HG02571 (cell line): ENCODE measurements around the gene FAM151A.

Experiments used
- ATAC-seq: cut with Tn5 transposase; IDR thresholded peaks from one replicate; pipeline ENCODE4 v1.9.1; 2021; ENCODE audit warnings: mild to moderate bottlenecking, moderate library complexity; ENCODE audit not compliant: unreplicated experiment

Gene FAM151A

DNA sequence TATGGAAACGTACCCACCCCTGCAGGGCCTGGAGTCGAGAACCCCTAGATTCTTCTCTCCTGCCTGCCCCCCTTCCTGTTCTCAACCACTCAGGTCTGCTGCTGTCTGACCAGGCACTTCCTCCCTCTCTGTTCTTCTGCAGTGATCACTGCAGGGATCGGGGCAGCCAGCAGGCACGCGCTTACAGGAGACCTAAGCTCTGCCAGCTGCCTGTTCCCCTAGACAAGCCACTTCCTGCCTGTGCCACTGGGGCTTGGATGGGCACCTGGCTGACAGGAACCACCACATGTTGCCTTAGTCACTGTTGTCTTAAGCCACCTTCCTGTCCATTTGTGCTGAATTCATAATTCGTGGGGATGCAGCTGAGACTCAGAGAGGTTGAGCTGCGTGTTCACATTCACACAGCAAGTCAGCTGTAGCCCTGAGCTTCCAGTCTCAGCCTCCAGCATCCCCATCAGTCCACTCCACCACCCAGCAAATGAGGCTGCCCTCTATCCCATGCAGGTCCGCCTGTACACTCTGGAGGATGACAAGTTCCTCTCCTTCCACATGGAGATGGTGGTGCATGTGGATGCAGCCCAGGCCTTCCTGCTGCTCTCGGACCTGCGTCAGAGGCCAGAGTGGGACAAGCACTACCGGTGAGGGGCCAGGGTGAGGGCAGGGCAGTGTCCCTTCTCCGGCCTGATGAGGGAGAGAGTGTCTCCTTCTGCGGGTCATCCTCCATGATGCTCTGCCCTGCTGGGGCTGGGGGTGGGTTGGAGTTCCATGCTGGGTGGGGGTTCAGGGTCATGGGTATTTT lies 18.6 kb downstream of the FAM151A start:
- no peak for ATAC-seq

DNA sequence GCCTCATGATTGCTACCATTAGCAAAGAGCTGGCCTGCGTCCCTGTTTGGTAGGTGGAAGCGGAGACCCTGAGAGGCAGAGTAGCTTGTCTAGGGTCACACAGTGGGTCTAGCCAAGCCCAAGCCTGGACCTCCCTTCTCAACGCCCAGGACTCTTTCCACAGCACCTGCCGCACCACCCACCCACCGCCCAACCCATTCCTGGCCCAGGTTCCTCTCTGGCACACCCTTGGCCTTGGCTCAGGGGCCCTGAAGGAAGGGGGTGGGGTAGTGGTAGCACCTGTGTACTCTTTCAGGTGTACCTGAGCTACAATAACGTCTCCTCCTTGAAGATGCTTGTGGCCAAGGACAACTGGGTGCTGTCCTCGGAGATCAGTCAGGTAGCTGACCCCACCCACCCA lies 19.3 kb downstream of the FAM151A start:
- ATAC-seq: no peak

DNA sequence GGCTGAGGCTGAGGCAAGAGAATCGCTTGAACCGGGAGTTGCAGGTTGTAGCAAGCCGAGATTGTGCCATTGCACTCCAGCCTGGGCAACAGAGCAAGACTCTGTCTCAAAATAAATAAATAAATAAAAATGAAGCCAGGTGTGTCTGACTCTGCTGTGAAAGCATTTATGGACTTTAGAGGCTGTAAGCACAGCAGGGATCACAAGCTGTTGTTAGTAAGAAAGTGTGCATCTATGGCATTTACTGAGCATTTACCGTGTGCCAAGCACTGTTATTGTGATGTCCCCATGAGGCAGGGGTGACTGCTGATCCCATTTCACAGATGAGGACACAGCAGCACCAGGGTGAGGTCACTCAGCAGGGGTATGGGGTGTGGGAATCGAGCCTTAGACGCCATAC lies 20.1 kb downstream of the FAM151A start:
- no peak for ATAC-seq

DNA sequence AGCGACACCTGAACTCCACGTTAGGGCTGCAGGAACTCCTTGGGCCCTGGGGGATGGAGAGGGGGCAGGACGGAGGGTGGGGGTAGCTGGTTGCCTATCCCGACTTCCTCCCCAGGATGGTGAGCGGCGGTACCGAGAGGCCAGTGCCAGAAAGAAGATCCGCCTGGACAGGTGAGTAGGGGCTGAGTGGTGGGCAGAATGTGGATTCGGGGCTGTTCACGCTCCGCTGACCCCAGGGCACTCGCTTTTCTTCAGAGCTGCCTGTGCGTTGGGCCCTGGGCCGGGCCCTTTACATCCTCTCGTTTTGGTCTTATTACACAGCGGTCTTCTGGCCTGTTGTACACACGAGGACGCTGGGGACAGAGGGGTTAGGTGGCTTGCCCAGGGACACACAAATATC lies 20.8 kb downstream of the FAM151A start:
- no peak for ATAC-seq

DNA sequence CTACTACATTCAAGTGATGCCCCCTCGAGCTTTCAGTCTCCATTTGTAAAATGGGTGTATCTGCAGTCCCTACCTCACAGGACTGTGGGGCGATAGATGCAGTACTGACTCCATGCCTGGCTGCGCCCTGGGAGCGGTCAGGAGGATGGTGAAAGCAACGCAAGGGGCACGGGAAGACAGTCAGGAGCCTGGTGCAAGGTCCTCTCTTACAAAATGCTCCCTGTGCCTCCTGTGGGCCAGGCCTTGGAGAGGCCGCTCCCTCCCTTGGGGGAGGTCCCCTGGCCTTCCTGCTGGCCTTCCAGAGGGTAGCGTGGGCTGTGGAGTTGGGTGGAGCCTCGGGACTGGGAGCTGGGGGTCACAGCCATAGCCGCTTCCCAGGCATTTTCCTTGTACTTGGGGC lies 21.6 kb downstream of the FAM151A start:
- ATAC-seq: no peak

DNA sequence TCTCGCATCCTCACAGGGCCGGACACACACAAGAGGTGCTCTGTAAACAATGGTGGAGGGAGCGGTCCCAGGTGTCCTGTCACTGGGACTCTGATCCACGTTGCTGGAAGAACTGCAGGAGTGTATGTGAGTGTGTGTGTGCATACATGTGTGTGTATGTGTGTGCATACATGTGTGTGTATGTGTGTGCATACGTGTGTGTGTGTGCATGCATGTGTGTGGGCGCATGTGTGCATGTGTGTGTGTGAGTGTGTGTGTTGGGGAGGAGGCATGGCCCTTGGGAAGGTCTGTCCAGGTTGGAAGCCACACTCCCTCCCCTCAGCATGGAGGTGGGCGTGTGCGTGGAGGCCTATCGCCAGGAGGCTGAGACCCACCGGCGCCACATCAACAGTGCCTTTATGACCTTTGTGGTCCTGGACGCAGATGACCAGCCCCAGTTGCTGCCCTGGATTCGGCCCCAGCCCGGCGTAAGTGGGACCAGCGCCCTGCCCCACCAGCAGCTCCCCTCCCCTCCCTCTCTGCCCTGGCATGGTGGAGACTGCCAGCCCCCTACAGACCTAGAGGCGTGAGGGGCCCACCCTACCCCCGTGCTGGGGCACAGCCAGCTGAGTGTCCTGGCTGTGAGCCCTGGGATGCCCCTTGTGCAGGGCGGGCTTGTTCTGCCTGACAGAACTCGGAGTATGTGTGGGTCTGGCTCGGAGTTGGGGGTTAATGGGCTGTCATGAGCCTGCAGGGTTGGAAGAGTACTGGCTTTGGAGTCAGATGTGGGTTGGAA lies 22.2 kb downstream of the FAM151A start:
- ATAC-seq: no peak

DNA sequence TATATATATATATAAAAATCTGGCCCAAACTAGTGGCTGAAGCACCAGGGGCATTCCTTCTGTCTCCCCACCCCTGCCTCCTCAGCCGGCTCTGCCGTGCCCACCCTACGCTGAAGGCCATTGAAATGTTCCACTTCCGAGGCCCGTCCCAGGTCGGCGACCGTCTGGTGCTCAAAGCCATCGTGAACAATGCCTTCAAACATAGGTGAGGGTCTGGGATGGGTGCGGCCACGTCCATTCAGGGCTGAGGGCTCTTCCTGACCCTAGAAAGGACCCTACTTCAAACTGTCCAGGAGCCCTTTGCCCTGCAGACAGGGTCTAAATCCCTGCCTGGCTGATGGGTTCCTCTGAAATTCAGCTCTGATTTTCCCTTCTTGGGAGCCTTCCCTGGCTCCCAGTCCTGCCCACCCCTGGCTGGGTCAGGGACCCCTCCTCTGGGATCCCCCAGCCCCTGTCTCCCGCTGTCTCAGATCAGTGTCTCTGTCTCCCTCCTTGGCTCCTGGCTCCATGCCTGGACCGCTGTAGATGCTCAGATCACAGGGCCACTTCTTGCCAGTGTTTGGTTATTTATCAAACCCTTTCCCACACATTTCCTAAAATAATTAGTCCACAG lies 24.0 kb downstream of the FAM151A start:
- ATAC-seq: no peak

DNA sequence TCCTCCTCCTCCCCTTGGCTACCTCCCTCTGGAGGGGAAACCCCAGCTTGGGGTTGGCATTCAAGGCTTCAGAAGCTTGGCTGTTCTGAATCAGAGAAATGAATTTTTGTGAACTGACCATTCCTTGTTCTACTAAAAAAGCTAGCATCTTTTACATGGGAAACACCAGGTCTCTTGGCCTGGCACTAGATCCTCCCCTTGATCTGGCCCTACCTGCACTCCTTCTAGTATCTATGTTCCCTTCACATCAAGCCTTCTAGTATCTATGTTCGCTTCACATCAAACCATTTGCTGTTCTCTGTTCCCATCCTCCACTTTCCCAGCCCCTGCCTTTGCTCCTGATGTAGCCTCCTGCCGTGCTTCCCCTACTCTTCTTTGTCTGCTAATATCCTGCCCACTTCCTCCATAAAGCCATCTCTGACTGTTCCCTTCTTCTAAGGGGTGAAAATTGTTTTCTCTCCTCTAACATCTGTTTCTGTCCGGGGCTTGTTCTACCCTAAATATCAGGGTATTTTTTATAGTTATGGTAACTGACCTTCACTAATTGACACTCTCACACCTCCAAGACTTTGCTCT lies 25.8 kb downstream of the FAM151A start:
- ATAC-seq: no peak

DNA sequence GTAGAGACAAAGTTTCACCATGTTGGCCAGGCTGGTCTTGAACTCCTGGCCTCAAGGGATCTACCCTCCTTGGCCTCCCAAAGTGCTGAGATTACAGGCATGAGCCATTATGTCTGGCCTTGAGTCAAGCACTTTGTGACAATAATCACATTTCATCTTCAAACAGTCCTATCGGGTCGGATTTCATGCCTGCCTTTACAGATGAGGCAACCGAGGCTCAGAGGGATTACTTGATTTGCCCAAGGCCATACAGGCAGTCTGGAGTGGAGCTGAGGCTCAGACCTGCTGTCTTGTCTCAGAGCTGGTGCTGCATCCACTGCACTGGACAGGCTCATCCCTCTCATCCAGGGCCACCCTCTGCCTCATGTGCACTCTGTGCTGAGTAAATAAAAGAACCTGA lies 26.6 kb downstream of the FAM151A start:
- no peak for ATAC-seq

DNA sequence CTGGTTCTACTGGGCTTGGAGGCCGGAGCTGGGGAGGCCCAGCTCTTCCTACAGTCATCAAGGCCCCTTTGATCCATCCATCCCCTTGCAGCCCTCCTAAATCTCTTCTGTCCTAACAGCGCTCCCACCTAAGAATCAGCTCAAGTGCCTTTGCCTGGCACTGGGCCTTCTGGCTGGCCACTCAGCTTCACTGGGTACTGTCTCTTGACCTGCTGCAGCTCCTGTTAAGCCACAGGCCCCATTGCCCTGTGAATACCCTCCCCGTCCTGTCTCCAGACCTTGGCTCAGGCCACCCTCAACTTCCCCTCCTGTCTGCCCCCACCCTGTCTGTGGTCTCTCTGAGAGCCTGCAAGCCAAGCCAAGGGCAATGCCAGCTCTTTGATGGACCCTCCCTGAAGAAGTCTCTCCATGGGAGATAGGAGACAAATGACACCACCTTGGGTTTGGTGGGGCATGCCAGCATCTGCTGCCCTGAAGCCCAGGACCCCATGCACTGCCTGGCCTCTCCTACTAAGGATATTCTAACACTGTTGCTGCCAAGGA lies 27.3 kb downstream of the FAM151A start:
- ATAC-seq: no peak

DNA sequence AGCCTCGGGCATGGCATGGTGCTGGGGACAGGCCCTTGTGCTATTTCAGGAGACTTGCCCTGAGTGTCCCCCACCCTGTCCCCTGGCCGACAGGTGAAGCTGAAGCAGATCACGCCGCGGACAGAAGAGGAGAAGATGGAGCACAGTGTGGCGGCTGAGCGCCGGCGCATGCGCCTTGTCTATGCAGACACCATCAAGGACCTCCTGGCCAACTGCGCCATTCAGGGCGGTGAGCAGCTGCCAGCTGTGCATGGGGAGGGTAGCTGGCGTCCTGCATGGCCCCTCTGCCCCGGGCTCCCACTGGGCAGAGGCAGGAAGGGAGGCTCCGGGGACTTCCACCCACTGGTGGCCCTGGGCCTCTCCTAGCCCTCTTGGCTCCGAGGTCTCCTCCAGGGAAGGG lies 28.9 kb downstream of the FAM151A start:
- ATAC-seq: no peak

DNA sequence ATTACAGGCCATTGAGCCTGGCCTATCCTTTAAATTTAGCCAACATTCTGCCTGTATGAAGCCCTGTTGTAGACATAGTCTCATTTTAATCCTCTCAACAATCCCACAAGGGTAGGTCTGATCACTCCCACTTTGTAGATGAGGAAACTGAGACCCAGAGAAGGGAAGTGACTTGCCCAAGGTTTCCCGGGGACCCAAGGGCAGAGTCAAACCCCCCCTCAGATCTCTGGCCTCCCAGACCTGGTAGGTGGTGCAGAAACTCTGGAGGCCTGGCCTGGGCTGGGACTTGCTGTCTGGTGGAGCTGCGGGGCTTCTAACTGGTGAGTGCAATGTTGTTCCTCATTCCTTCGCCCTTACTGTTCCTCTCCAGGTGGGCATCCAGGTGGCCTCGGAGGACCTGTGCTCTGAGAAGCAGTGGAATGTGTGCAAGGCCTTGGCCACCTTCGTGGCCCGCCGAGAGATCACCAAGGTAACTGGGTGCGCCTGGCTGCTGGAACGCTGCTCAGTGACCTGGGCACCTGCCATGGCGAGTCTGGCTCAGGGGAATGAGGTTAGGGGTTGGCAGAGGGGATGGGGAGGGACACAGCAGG lies 29.7 kb downstream of the FAM151A start:
- ATAC-seq: no peak

DNA sequence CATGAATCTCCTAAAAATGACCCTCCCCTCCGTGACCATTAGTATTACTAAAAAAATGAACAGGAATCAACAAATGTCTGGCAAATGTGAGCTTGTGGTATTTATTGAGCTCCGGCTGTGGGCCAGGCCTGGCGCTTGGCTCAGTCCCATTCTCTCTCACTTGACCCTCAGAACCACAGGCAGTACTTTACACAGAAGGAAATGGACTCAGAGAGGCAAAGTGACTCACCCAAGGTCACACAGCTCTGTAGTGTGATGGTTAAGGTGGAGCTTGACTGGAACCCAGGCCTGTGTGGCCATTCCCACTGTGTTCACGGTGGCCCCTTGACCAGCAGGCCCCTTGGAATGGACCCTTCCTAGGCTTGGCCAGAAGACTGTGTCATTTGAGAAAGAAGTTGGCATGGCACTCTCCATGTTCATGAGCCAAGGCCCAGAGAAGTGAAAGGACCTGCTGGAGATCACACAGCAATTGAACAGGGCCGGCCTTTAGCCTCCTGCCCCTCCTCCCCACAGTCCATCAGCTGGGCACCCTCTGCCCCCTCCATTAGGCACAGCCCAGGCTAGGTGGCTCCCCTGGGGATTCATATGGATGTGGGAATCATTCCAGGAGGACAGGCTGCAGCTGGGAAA lies 32.1 kb downstream of the FAM151A start:
- no peak for ATAC-seq

DNA sequence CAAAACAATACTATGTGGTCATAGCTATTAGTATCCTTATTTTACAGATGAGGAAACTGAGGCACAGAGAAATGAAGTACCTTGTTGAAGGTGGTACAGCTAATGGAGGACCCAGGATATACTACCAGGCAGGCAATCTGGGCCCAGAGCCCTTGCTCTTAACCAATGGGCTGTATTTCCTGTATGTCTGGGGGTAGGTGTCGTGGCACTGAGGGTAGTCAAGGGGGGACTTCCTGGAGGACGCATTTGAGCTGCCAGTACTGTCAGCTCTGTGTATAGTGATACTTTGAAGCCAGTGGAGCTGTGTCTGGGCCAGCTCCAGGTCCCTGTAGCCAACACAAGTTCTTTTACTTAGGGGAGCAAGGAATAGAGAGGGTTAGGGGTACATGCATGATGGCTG lies 34.9 kb downstream of the FAM151A start:
- no peak for ATAC-seq

DNA sequence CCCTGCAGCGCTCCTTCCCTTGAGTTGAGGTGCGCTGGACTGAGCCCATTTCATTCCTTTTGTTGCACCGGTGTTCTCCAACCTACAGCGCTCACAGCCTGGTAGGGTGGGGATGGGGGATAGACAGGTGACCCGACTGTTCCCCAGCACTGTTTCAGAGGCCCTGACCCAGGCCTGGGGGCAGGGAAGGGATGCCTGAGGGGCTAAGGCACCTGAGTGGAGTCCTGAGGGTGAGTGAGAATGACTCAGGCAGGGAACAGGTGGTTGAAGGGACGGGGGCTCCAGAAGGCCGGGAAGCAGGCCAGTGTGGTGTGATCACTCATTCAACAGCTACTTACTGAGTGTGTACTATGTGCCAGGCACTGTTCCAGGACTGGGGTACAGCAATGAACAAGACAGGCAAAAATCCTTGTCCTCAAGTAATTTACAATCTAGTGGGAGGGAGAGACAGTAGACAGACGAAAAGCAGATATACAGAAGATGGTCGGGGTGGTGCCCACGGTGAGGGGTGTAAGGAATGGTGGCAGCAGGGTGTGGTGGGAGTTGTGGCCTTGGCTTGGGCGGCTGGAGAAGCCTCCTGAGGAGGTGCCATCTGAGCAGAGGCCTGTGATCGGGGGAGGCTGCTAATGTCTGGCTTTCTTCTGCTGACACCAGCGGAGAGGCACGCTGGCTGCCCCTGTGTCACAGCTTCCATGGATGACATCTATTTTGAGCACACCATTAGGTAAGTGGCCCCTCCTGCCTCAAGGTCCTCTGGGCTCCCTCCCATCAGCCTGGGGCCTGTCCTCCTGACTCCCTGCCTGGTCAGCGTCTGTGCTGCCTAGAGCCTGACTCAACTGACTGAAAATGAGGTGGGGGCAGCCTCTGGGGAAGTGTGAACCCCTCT lies 37.9 kb downstream of the FAM151A start:
- no peak for ATAC-seq

DNA sequence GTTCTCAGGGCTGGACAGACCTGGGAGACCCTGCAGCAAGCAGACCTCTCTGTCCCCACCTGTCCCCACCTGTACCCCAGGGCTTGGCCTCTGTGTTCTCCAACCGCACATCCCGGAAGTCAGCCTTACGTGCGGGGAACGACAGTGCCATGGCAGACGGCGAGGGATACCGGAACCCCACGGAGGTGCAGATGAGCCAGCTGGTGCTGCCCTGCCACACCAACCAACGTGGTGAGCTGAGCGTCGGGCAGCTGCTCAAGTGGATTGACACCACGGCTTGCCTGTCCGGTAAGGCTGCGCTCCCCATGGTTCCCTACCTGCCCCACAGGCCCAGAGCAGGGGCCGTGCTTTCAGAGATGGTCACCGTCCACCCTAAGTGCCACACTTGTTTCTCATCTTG lies 38.8 kb downstream of the FAM151A start:
- no peak for ATAC-seq

DNA sequence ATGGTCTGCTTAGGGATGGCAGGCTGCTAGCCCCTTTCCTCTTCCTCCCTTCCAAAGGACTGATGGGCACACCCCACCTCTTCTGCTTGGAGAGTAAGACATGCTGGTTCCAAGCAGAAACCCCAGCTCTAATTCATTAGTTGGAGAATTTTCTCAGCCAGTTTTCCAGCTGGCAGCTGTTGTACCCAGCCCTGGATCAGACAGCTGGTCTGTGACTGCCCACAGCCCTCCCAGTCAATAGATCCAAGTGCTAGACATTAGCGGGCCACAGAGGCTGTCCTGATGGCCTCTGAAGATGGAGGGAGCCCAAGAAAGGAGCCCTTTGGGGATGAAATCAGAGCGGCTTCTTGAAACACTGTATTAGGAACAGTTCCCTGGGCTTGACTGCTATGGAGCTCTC lies 39.5 kb downstream of the FAM151A start:
- ATAC-seq: no peak

DNA sequence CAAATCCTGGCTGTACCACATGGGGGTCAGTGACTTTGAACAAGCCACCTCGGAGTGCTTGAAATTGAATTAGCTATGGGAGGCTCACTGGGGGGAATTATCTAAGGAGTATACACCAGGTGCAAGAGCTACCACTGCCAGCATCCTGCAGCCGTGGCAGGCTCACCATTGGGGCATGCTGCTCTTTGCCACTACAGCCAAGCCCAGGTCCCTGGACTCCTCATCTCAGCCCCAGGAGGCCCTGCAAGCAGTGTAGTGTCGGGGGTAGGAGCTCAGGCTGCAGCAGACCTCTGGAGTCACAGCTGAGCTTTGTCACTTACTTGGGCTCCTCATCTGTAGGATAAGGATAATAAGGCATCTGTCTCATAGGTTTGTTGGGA lies 40.0 kb downstream of the FAM151A start:
- ATAC-seq: no peak

DNA sequence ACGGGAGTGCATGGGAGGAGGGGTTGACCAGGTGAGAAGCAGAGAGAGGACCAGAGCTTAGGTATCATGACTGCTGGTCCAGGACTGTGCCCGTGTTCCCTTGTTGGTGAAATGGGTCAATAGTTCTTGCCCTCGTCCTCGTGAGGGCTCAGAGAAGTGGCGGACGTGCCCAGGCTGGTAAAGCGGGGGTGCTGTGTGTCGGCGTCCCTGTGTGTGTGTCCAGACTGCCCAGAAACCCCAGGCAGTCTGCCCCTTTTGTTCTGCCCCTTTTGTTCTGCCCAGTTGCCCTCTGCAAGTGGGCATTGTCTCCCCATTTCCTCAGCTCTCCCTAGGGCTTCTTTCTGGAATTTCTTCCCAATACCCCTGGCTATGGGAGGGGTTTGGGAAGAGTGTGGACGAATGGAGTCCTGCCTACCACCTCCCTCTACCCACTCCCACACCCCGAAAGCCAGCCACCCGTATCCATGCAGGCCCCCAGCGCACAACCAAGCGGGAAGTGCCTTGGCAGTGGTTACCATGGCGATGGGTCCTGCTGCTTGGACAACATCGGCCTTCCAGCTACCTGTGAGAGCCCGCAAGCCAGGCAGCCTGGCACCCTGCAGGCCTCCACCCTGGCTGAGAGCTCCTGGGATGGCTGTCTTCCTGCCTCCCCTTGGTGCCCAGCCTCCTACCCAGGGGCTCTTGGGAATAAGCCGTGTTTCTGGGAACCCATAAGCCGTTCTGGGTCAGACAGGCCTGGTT lies 40.6 kb downstream of the FAM151A start:
- ATAC-seq: no peak
